ENCODE data around the gene SEPTIN3.

The SEPTIN3 gene

GRCh38 chr22:42018224-42018623 lies 49.0 kb downstream of the SEPTIN3 start:
- DNase-seq (ENCODE audit: low read depth in 2 of 2) = no peak
